Parathyroid adenoma (tissue), 2 donors: ENCODE data around the gene DIP2C.
"Not testable (repeated sequence)": the region's sequence is repeated elsewhere in the genome, so short reads cannot be mapped to it uniquely, and the experiment has no call there.

Experiments used
- H2AFZ ChIP-seq: fragments of 300-600 bp; sonication (generic); one replicate; pipeline ENCODE4 v1.7.0; 2017; ENCODE audit warnings: antibody characterized with exemption, mild to moderate bottlenecking
- H3K27ac ChIP-seq: fragments of 300-600 bp; sonication (generic); one replicate; pipeline ENCODE4 v1.7.0; 2017
- H3K27me3 ChIP-seq: fragments of 300-600 bp; sonication (generic); one replicate; pipeline ENCODE4 v1.7.0; 2017; ENCODE audit warnings: low read length; ENCODE audit not compliant: control insufficient read depth, insufficient read depth
- H3K36me3 ChIP-seq: fragments of 300-600 bp; sonication (generic); one replicate; pipeline ENCODE4 v1.7.0; 2017; ENCODE audit warnings: low read length; ENCODE audit not compliant: control insufficient read depth, insufficient read depth
- H3K4me1 ChIP-seq: fragments of 300-600 bp; sonication (generic); one replicate; pipeline ENCODE4 v1.7.0; 2017; ENCODE audit warnings: control low read depth
- H3K4me2 ChIP-seq: fragments of 300-600 bp; sonication (generic); one replicate; pipeline ENCODE4 v1.7.0; 2017; ENCODE audit warnings: low read length
- H3K4me3 ChIP-seq: fragments of 300-600 bp; sonication (generic); one replicate; pipeline ENCODE4 v1.7.0; 2017; ENCODE audit warnings: low read depth, low read length
- H3K79me2 ChIP-seq: fragments of 300-600 bp; sonication (generic); one replicate; pipeline ENCODE4 v1.7.0; 2017; ENCODE audit warnings: control low read depth
- H3K9ac ChIP-seq: fragments of 300-600 bp; sonication (generic); one replicate; pipeline ENCODE4 v1.7.0; 2017; ENCODE audit warnings: mild to moderate bottlenecking
- H3K9me3 ChIP-seq: fragments of 300-600 bp; sonication (generic); one replicate; pipeline ENCODE4 v1.7.0; 2017; ENCODE audit warnings: low read length; ENCODE audit not compliant: control insufficient read depth
- CTCF ChIP-seq: fragments of 300-600 bp; sonication (generic); IDR thresholded peaks from one replicate; pipeline ENCODE4 v1.7.0; 2017; ENCODE audit warnings: antibody characterized with exemption, mild to moderate bottlenecking
- donor health status: primary hyperparathyroidism.

The DIP2C gene

GRCh38 chr10:635088-635861, 54.2 kb downstream of the DIP2C start:
- Histone ChIP-seq H3K36me3 (no peaks in the 10 kb centered on the region), H3K4me3 (no peak overlapping the region), H3K27ac (no peak overlapping the region), H3K27me3 (no peaks in the 10 kb centered on the region), H3K4me1 (peaks cover 19% of the 10 kb centered on the region), H3K9ac (no peak overlapping the region), H2AFZ (no peak overlapping the region), H3K79me2 (peaks cover 7% of the 10 kb centered on the region), H3K9me3 (no peaks in the 10 kb centered on the region), H3K4me2 (no peak overlapping the region)
- no peak for TF ChIP-seq CTCF

GRCh38 chr10:634256-634655, 55.2 kb downstream of the DIP2C start:
- no peak overlapping the region for H2AFZ ChIP-seq
- no peak overlapping the region for H3K4me3 ChIP-seq
- TF ChIP-seq CTCF: no peak
- H3K27ac ChIP-seq: peak overlapping the region; percentile 33
- no peak overlapping the region for H3K9ac ChIP-seq
- peak overlapping the region; percentile 18 for H3K4me2 ChIP-seq
- H3K4me1 ChIP-seq: peaks cover 19% of the 10 kb centered on the region
- no peaks in the 10 kb centered on the region for H3K36me3 ChIP-seq
- peaks cover 7% of the 10 kb centered on the region for H3K79me2 ChIP-seq
- H3K27me3 ChIP-seq: no peaks in the 10 kb centered on the region
- no peaks in the 10 kb centered on the region for H3K9me3 ChIP-seq

- no peaks in the 10 kb centered on the region for H3K9me3 ChIP-seq
- TF ChIP-seq CTCF: no peak
- peak overlapping the region; percentile 18 for H3K4me2 ChIP-seq
- peaks cover 10% of the 10 kb centered on the region for H3K79me2 ChIP-seq
- H3K27ac ChIP-seq: peak overlapping the region; percentile 33
- H2AFZ ChIP-seq: no peak overlapping the region
- H3K27me3 ChIP-seq: no peaks in the 10 kb centered on the region
- H3K36me3 ChIP-seq: no peaks in the 10 kb centered on the region
- H3K4me1 ChIP-seq: peaks cover 19% of the 10 kb centered on the region
- no peak overlapping the region for H3K9ac ChIP-seq
- no peak overlapping the region for H3K4me3 ChIP-seq
Observed at GRCh38 chr10:633279-634245, 55.9 kb downstream of the DIP2C start.

- H3K9ac ChIP-seq, H3K27ac ChIP-seq, H3K9me3 ChIP-seq: not testable (repeated sequence)
Observed at GRCh38 chr10:632807-633177, 56.7 kb downstream of the DIP2C start.

GRCh38 chr10:632155-632806, 57.2 kb downstream of the DIP2C start:
- not testable (repeated sequence) for H3K9ac ChIP-seq, H3K4me2 ChIP-seq, H2AFZ ChIP-seq, H3K36me3 ChIP-seq, H3K9me3 ChIP-seq, H3K27me3 ChIP-seq, H3K4me3 ChIP-seq, H3K27ac ChIP-seq
- peaks cover 19% of the 10 kb centered on the region for H3K4me1 ChIP-seq
- H3K79me2 ChIP-seq: peaks cover 21% of the 10 kb centered on the region

More at GRCh38 chr10:632807-633177, 56.7 kb downstream of the DIP2C start:
- peaks cover 16% of the 10 kb centered on the region for H3K79me2 ChIP-seq
- not testable (repeated sequence) for H2AFZ ChIP-seq, H3K4me3 ChIP-seq, H3K4me2 ChIP-seq, H3K36me3 ChIP-seq, H3K27me3 ChIP-seq
- peaks cover 19% of the 10 kb centered on the region for H3K4me1 ChIP-seq
